H9 (cell line): ENCODE results near the gene APOB. TPM values are rescaled to one million over a fixed set of nuclear protein-coding genes. Genes with fewer than 3 reads are reported as not detected.

ENCODE experiments used
- DNase-seq: peaks from one replicate; pipeline ENCODE4 v3.0.0-alpha.2; 2017
- H2AFZ ChIP-seq: one replicate; pipeline ENCODE4 v1.6.1; 2013; ENCODE audit warnings: mild to moderate bottlenecking, low read length, control low read depth, moderate library complexity
- H2AK5ac ChIP-seq: 2 replicates; pipeline ENCODE4 v1.6.1; 2013; ENCODE audit warnings: low read length, control low read depth, mixed read lengths; ENCODE audit not compliant: insufficient read length
- H2BK120ac ChIP-seq: one replicate; pipeline ENCODE4 v1.6.1; 2013; ENCODE audit warnings: low read depth, mild to moderate bottlenecking, low read length, control low read depth, inconsistent platforms; ENCODE audit not compliant: poor library complexity, severe bottlenecking
- H2BK12ac ChIP-seq: 2 replicates; pipeline ENCODE4 v1.6.1; 2013; ENCODE audit warnings: low read length, control low read depth, mixed read lengths, low read depth; ENCODE audit not compliant: insufficient read length
- H2BK15ac ChIP-seq: 2 replicates; pipeline ENCODE4 v1.6.1; 2013; ENCODE audit warnings: low read depth, low read length, control low read depth
- H2BK20ac ChIP-seq: one replicate; pipeline ENCODE4 v1.6.1; 2013; ENCODE audit warnings: low read depth, mild to moderate bottlenecking, low read length, control low read depth, inconsistent platforms; ENCODE audit not compliant: poor library complexity, severe bottlenecking
- H2BK5ac ChIP-seq: 2 replicates; pipeline ENCODE4 v1.6.1; 2013; ENCODE audit warnings: low read length, control low read depth, mixed read lengths; ENCODE audit not compliant: insufficient read length
- H3K14ac ChIP-seq: 2 replicates; pipeline ENCODE4 v1.6.1; 2013; ENCODE audit warnings: low read length, control low read depth; ENCODE audit not compliant: insufficient read depth
- H3K18ac ChIP-seq: 2 replicates; pipeline ENCODE4 v1.6.1; 2013; ENCODE audit warnings: low read depth, mild to moderate bottlenecking, mixed read lengths, low read length, control low read depth; ENCODE audit not compliant: insufficient read length
- H3K23ac ChIP-seq: 2 replicates; pipeline ENCODE4 v1.6.1; 2013; ENCODE audit warnings: low read length, control low read depth, mixed read lengths, low read depth; ENCODE audit not compliant: insufficient read length
- H3K23me2 ChIP-seq: 2 replicates; pipeline ENCODE4 v1.6.1; 2013; ENCODE audit warnings: low read depth, mild to moderate bottlenecking, mixed read lengths, low read length, control low read depth; ENCODE audit not compliant: insufficient read length, poor library complexity, severe bottlenecking
- H3K27ac ChIP-seq: 2 replicates; pipeline ENCODE4 v1.5.1; 2013; ENCODE audit warnings: low read length, control low read depth, mixed read lengths, low read depth; ENCODE audit not compliant: insufficient read length
- H3K27me3 ChIP-seq: 2 replicates; pipeline ENCODE4 v1.6.1; 2013; ENCODE audit warnings: low read length, control low read depth, inconsistent platforms; ENCODE audit not compliant: insufficient read depth
- H3K4ac ChIP-seq: 2 replicates; pipeline ENCODE4 v1.6.1; 2013; ENCODE audit warnings: low read depth, mild to moderate bottlenecking, control low read depth, inconsistent platforms, low read length, moderate library complexity
- H3K4me1 ChIP-seq: 2 replicates; pipeline ENCODE4 v1.6.1; 2013; ENCODE audit warnings: low read length, control low read depth, inconsistent platforms; ENCODE audit not compliant: insufficient read depth
- H3K4me2 ChIP-seq: 2 replicates; pipeline ENCODE4 v1.6.1; 2013; ENCODE audit warnings: low read length, control low read depth, mixed read lengths; ENCODE audit not compliant: insufficient read length, insufficient read depth
- H3K56ac ChIP-seq: 2 replicates; pipeline ENCODE4 v1.6.1; 2013; ENCODE audit warnings: low read depth, mild to moderate bottlenecking, mixed read lengths, low read length, control low read depth; ENCODE audit not compliant: insufficient read length
- H3K79me1 ChIP-seq: 2 replicates; pipeline ENCODE4 v1.6.1; 2013; ENCODE audit warnings: low read depth, mild to moderate bottlenecking, moderate library complexity, low read length, control low read depth, inconsistent platforms; ENCODE audit not compliant: insufficient read depth, poor library complexity, severe bottlenecking
- H3K79me2 ChIP-seq: 2 replicates; pipeline ENCODE4 v1.6.1; 2013; ENCODE audit warnings: low read length, control low read depth, inconsistent platforms; ENCODE audit not compliant: insufficient read depth
- H3K9ac ChIP-seq: 2 replicates; pipeline ENCODE4 v1.6.1; 2013; ENCODE audit warnings: low read length, control low read depth, mixed read lengths; ENCODE audit not compliant: insufficient read length; ENCODE audit errors: extremely low read depth
- H3K9me3 ChIP-seq: one replicate; pipeline ENCODE4 v1.6.1; 2013; ENCODE audit warnings: low read depth, low read length, inconsistent platforms; ENCODE audit not compliant: control insufficient read depth
- H3T11ph ChIP-seq: one replicate; pipeline ENCODE4 v1.6.1; 2013; ENCODE audit warnings: mild to moderate bottlenecking, low read length, control low read depth, inconsistent platforms
- H4K20me1 ChIP-seq: one replicate; pipeline ENCODE4 v1.6.1; 2013; ENCODE audit not compliant: control insufficient read depth, insufficient read length, insufficient read depth
- H4K5ac ChIP-seq: 2 replicates; pipeline ENCODE4 v1.6.1; 2013; ENCODE audit warnings: low read depth, mild to moderate bottlenecking, mixed read lengths, low read length, control low read depth; ENCODE audit not compliant: insufficient read length
- H4K8ac ChIP-seq: replicated peaks from 2 replicates; pipeline ENCODE4 v1.6.1; 2013; ENCODE audit warnings: low read length, control low read depth, mixed read lengths, low read depth; ENCODE audit not compliant: insufficient read length
- H4K91ac ChIP-seq: 2 replicates; pipeline ENCODE4 v1.6.1; 2013; ENCODE audit warnings: low read depth, mild to moderate bottlenecking, moderate library complexity, mixed read lengths, low read length, control low read depth; ENCODE audit not compliant: insufficient read length
- H3K27ac Mint-ChIP-seq, 3 experiments: 2 replicates in 2 of 3; 3 replicates in 1 of 3; pipeline ENCODE4 v1.8.0; 2020 to 2021; ENCODE audit warnings: mixed read lengths in 3 of 3, mild to moderate bottlenecking in 1 of 3, moderate library complexity in 1 of 3
- H3K27me3 Mint-ChIP-seq: 2 replicates; pipeline ENCODE4 v1.8.0; 2021; ENCODE audit warnings: low read depth, mild to moderate bottlenecking, moderate library complexity, mixed read lengths
- H3K36me3 Mint-ChIP-seq, 3 experiments: 2 replicates in 2 of 3; 3 replicates in 1 of 3; pipeline ENCODE4 v1.8.0; 2020 to 2021; ENCODE audit warnings: low read depth in 3 of 3, mixed read lengths in 3 of 3; ENCODE audit not compliant: insufficient read depth in 1 of 3
- H3K4me1 Mint-ChIP-seq, 2 experiments: 2 replicates each; pipeline ENCODE4 v1.8.0; 2020; ENCODE audit warnings: mixed read lengths in 2 of 2
- H3K4me3 Mint-ChIP-seq, 2 experiments: 2 replicates in 1 of 2; 3 replicates in 1 of 2; pipeline ENCODE4 v1.8.0; 2020 to 2021; ENCODE audit warnings: mild to moderate bottlenecking in 2 of 2, mixed read lengths in 2 of 2, moderate library complexity in 1 of 2
- H3K9me3 Mint-ChIP-seq, 2 experiments: 2 replicates in 1 of 2; 3 replicates in 1 of 2; pipeline ENCODE4 v1.8.0; 2020; ENCODE audit warnings: mild to moderate bottlenecking in 2 of 2, mixed read lengths in 2 of 2, moderate library complexity in 1 of 2
- WGBS: extraction: QIAGEN DNeasy Blood & Tissue Kit; methylation state at CpG from one replicate; pipeline ENCODE4 v1.1.7; 2013; ENCODE audit warnings: missing lambda C conversion rate, low lambda C conversion rate, mixed read lengths; ENCODE audit not compliant: insufficient read length; ENCODE audit errors: extremely low coverage; 5-methylcytosine and 5-hydroxymethylcytosine counted together
- total RNA-seq: library from RNA; stranded (reverse); gene quantifications from 2 replicates; pipeline ENCODE4 v1.2.1, GENCODE V29; 2021
- TF ChIP-seq, protein P1 (sequence below): fragments of 200-600 bp; sonication (generic); conservative IDR thresholded peaks from 3 replicates; pipeline ENCODE4 v1.8.0; 2021; ENCODE audit warnings: antibody characterized with exemption, mild to moderate bottlenecking

The APOB gene
- total RNA-seq, 1 experiment from 2014 or later = 0.26 TPM

DNA sequence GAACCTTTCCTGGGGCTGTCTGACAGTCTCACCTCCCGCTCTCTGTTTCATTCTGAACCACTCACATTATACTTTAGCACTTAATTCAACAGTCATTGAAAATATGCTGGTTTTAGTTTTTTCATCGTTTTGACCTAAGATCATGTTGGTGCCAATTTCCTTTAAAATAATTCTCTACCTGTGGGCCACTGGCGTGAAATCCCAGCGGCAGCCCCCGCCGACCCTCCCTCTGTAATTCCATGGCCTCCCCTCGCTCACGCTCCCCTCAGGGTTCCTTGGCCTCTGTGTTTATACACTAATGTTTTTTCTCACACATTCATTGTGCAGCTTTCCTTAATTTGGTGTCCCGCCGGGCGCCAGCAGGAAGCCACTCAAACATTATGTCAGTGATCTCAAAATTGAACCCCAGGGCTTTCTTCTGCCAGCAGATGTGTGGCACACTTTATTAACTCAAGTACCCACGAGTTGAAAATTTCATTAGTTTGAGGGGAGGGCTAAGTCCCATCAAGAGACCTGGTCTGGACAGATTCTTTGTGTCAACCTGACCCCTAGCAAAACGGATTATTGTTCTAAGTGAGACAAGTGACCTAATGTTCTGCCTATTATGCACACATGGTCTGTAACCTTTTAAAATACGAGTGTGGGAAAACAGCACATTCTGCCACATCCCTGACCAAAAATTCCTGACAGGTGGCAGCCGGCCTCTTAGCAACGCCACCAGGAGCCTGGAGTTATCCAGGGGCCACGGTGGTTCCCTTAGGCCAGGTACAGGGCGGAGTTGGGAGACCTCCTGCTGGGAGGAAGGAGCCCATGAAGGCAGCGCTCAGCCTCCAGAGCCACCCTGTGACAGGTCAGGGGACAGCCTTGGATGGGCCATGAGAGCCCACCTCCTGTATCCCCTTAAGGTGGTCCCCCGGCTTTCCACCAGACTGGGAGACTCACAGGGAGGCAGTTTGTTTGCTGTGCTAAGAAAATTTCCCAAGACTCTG lies 53.1 kb downstream of the APOB start:
- Mint-ChIP-seq H3K27me3 (no peaks in the 10 kb centered on the region; the same call in none of the 2 replicates), H3K9me3 (no peaks in the 10 kb centered on the region), H3K27ac (no peak overlapping the region), H3K4me3 (no peak overlapping the region), H3K36me3 (no peaks in the 10 kb centered on the region), H3K4me1 (peaks cover 0 to 4% of the 10 kb centered on the region in 2 experiments; a peak in 1 of 4 replicates)
- no peak overlapping the region for H2BK12ac ChIP-seq
- H2BK20ac ChIP-seq = no peak overlapping the region
- H2BK15ac ChIP-seq = no peak overlapping the region
- no peak overlapping the region for H2AK5ac ChIP-seq
- no peaks in the 10 kb centered on the region for H4K20me1 ChIP-seq
- H3K4ac ChIP-seq = no peak overlapping the region
- no peak overlapping the region for H3K56ac ChIP-seq
- TF ChIP-seq, protein P1, sequence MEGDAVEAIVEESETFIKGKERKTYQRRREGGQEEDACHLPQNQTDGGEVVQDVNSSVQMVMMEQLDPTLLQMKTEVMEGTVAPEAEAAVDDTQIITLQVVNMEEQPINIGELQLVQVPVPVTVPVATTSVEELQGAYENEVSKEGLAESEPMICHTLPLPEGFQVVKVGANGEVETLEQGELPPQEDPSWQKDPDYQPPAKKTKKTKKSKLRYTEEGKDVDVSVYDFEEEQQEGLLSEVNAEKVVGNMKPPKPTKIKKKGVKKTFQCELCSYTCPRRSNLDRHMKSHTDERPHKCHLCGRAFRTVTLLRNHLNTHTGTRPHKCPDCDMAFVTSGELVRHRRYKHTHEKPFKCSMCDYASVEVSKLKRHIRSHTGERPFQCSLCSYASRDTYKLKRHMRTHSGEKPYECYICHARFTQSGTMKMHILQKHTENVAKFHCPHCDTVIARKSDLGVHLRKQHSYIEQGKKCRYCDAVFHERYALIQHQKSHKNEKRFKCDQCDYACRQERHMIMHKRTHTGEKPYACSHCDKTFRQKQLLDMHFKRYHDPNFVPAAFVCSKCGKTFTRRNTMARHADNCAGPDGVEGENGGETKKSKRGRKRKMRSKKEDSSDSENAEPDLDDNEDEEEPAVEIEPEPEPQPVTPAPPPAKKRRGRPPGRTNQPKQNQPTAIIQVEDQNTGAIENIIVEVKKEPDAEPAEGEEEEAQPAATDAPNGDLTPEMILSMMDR = no peak
- H3K4me1 ChIP-seq = no peaks in the 10 kb centered on the region; the same call in 1 of the 2 replicates
- no peaks in the 10 kb centered on the region for H3K9me3 ChIP-seq
- no peak overlapping the region for H3K23ac ChIP-seq
- no peak overlapping the region for H4K91ac ChIP-seq
- no peak overlapping the region for H3K4me2 ChIP-seq
- H3K27ac ChIP-seq = no peak overlapping the region
- no peaks in the 10 kb centered on the region for H3K79me1 ChIP-seq
- no peak overlapping the region for H4K8ac ChIP-seq
- H2BK5ac ChIP-seq = no peak overlapping the region
- no peaks in the 10 kb centered on the region for H3K79me2 ChIP-seq
- no peaks in the 10 kb centered on the region for H3K27me3 ChIP-seq
- no peak overlapping the region for H4K5ac ChIP-seq
- no peak overlapping the region for H2BK120ac ChIP-seq
- WGBS = no CpG with 5 or more reads among the region's 20 CpGs
- H3K18ac ChIP-seq = no peak overlapping the region
- H3T11ph ChIP-seq = no peak overlapping the region
- H3K14ac ChIP-seq = no peak overlapping the region
- DNase-seq = no peak
- H2AFZ ChIP-seq = no peak overlapping the region
- no peak overlapping the region for H3K9ac ChIP-seq
- no peaks in the 10 kb centered on the region for H3K23me2 ChIP-seq
